RCC 7860 (cell line): Measurements from ENCODE around the gene IL1R2.
"Not testable (repeated sequence)": the region's sequence is repeated elsewhere in the genome, so short reads cannot be mapped to it uniquely, and the experiment has no call there.

Source experiments
- DNase-seq: peaks from one replicate; pipeline ENCODE4 v3.0.0-alpha.2; 2015; ENCODE audit warnings: low spot score
- FAIRE-seq: peaks from 2 replicates; lab custom pipeline; 2012; peaks lifted over from hg19 to GRCh38; lab: Jason Lieb, UNC

IL1R2 gene

GRCh38 chr2:101995804-101996203, 4.0 kb downstream of the IL1R2 start:
- DNase-seq (no peak), FAIRE-seq (no peak)

- DNase-seq (no peak), FAIRE-seq (no peak)
Observed at GRCh38 chr2:101998556-101998895, 6.8 kb downstream of the IL1R2 start.

GRCh38 chr2:101998896-101999789, 7.4 kb downstream of the IL1R2 start:
- DNase-seq (peak; percentile 88), FAIRE-seq (peak; percentile 88)

GRCh38 chr2:102000012-102000411, 8.3 kb downstream of the IL1R2 start:
- FAIRE-seq (no peak), DNase-seq (no peak)

- no peak for FAIRE-seq
Observed at GRCh38 chr2:102000813-102001766, 9.3 kb downstream of the IL1R2 start.

GRCh38 chr2:102001767-102002142, 10.0 kb downstream of the IL1R2 start:
- DNase-seq (no peak), FAIRE-seq (no peak)

More at GRCh38 chr2:102000813-102001766, 9.3 kb downstream of the IL1R2 start:
- peak; percentile 31 for DNase-seq

GRCh38 chr2:102002228-102002627, 10.5 kb downstream of the IL1R2 start:
- no peak for FAIRE-seq

GRCh38 chr2:102002909-102003308, 11.1 kb downstream of the IL1R2 start:
- FAIRE-seq, DNase-seq: not testable (repeated sequence)

More at GRCh38 chr2:102002228-102002627, 10.5 kb downstream of the IL1R2 start:
- no peak for DNase-seq

GRCh38 chr2:102003696-102004095, 11.9 kb downstream of the IL1R2 start:
- FAIRE-seq (no peak), DNase-seq (no peak)

- FAIRE-seq (no peak), DNase-seq (no peak)
Observed at GRCh38 chr2:102004581-102004980, 12.8 kb downstream of the IL1R2 start.

- DNase-seq (no peak), FAIRE-seq (no peak)
Observed at GRCh38 chr2:102005449-102005848, 13.7 kb downstream of the IL1R2 start.

GRCh38 chr2:102005989-102006885, 14.5 kb downstream of the IL1R2 start:
- peak; percentile 28 for DNase-seq
- no peak for FAIRE-seq

- FAIRE-seq: no peak
- DNase-seq: no peak
Observed at GRCh38 chr2:102006886-102007278, 15.1 kb downstream of the IL1R2 start.

GRCh38 chr2:102008490-102008889, 16.7 kb downstream of the IL1R2 start:
- no peak for FAIRE-seq
- no peak for DNase-seq

GRCh38 chr2:102009557-102009956, 17.8 kb downstream of the IL1R2 start:
- DNase-seq (no peak), FAIRE-seq (no peak)

- DNase-seq (no peak), FAIRE-seq (no peak)
Observed at GRCh38 chr2:102010902-102011301, 19.1 kb downstream of the IL1R2 start.

- no peak for DNase-seq
- FAIRE-seq: no peak
Observed at GRCh38 chr2:102012061-102012614, 20.4 kb downstream of the IL1R2 start.

GRCh38 chr2:102013206-102014040, 21.7 kb downstream of the IL1R2 start:
- DNase-seq (peak; percentile 13), FAIRE-seq (no peak)

- DNase-seq: no peak
- FAIRE-seq: no peak
Observed at GRCh38 chr2:102014041-102014345, 22.2 kb downstream of the IL1R2 start.

GRCh38 chr2:102015399-102015798, 23.6 kb downstream of the IL1R2 start:
- DNase-seq (no peak), FAIRE-seq (no peak)
